COLO668 (cell line): ENCODE data around the gene SPECC1L.

Experiments
- DNase-seq: peaks from one replicate; lab custom pipeline; 2025; ENCODE audit not compliant: unreplicated experiment; lab: John Stamatoyannopoulos, UW

The SPECC1L gene

GRCh38 chr22:24412274-24412673, 141.6 kb downstream of the SPECC1L start:
- DNase-seq: no peak

GRCh38 chr22:24413271-24413670, 142.6 kb downstream of the SPECC1L start:
- no peak for DNase-seq

- no peak for DNase-seq
These were observed 143.2 kb downstream of the SPECC1L start for GRCh38 chr22:24413736-24414385.

GRCh38 chr22:24414523-24414922, 143.9 kb downstream of the SPECC1L start:
- no peak for DNase-seq

- DNase-seq: no peak
These were observed 144.6 kb downstream of the SPECC1L start for GRCh38 chr22:24414984-24415945.

- DNase-seq: no peak
These were observed 145.5 kb downstream of the SPECC1L start for GRCh38 chr22:24416095-24416494.

- no peak for DNase-seq
These were observed 146.0 kb downstream of the SPECC1L start for GRCh38 chr22:24416611-24417010.

GRCh38 chr22:24417200-24417599, 146.6 kb downstream of the SPECC1L start:
- DNase-seq: no peak

GRCh38 chr22:24417901-24418641, 147.4 kb downstream of the SPECC1L start:
- no peak for DNase-seq

GRCh38 chr22:24418786-24419474, 148.3 kb downstream of the SPECC1L start:
- peak; percentile 85 for DNase-seq

- peak; percentile 64 for DNase-seq
These were observed 148.8 kb downstream of the SPECC1L start for GRCh38 chr22:24419475-24419850.

GRCh38 chr22:24420072-24420976, 149.7 kb downstream of the SPECC1L start:
- peak; percentile 87 for DNase-seq

GRCh38 chr22:24420977-24421343, 150.3 kb downstream of the SPECC1L start:
- no peak for DNase-seq

- peak; percentile 26 for DNase-seq
These were observed 150.8 kb downstream of the SPECC1L start for GRCh38 chr22:24421428-24421931.

- DNase-seq: no peak
These were observed 151.6 kb downstream of the SPECC1L start for GRCh38 chr22:24422102-24422665.

- peak; percentile 69 for DNase-seq
These were observed 152.9 kb downstream of the SPECC1L start for GRCh38 chr22:24423519-24424000.

GRCh38 chr22:24424001-24424900, 153.6 kb downstream of the SPECC1L start:
- peak; percentile 52 for DNase-seq
